NCI-H1694 (cell line): Measurements from ENCODE around the gene JAG1.

ENCODE experiments used
- DNase-seq: peaks from one replicate; lab custom pipeline; 2025; lab: John Stamatoyannopoulos, UW

JAG1 gene

GRCh38 chr20:10652660-10653261 lies 21.0 kb downstream of the JAG1 start:
- DNase-seq = no peak

- DNase-seq = no peak
These were observed 21.6 kb downstream of the JAG1 start for GRCh38 chr20:10652185-10652584.

GRCh38 chr20:10651227-10651990 lies 22.4 kb downstream of the JAG1 start:
- no peak for DNase-seq

DNA sequence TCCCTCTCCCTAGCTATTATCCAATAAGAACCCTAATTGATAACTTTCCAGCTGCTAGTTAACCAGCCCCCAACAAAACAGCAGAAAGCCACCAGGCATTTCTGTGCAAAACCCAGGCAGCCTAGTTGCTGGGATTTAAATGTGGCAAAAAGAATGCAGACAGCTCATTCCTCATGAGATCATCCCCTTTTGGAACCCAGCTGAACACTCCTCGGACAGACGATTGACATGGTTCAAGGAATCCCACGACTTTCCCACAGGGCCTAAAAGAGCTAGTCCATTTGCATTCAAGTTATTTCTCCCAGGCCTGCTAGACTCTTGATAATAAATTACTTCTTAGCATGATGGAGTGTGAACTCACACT lies 24.0 kb downstream of the JAG1 start:
- DNase-seq = no peak

DNA sequence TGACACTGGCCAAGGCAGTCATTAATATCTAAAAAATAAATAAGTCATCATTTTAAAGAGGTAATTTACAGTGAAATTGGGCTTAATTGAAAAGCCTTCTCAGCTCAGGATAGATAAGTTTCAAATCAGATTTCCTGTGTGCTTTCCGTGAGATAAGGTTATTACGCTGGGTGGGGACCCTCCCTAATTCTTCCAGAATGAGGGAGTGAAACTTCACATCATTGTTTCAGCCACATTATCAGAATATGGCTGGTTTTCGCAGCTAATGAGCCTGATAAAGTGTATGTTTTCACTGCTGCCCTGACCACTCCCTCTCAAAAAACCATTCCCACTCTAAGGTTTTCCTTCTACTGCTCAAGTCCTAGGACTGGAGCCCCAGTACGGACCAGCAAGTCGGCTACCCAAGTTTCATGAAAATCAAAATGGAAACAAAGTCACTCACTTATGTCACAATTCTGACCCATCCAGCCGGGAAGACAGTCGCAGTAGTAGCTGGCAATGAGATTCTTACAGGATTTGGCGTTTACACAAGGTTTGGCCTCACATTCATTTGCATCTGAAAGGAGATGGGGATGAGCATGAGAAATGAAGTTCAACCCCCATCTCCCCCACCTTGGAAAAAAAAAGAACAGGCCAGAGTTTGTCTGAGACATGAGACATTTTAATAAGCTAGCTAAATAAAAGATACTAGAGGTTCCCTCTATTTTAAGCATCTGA lies 24.6 kb downstream of the JAG1 start:
- no peak for DNase-seq

DNA sequence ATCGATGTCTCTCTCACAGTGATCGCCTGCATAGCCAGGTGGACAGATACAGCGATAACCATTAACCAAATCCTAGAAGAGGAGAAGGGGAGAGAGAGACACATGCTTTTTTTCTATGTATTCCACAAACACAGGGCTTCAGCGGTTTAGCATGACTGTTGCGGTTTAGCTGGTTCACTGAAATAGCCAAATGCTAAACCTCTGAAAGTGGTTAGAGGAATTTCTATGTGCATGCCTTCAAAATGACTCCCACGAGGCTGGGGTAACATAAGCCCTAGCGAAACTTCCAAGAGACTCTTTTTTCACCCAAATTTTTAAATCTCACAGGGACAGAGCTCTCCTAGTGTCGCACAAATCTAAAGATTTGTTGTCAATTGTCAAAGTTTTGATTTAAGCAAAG lies 25.1 kb downstream of the JAG1 start:
- no peak for DNase-seq

GRCh38 chr20:10647909-10648308 lies 25.9 kb downstream of the JAG1 start:
- no peak for DNase-seq

DNA sequence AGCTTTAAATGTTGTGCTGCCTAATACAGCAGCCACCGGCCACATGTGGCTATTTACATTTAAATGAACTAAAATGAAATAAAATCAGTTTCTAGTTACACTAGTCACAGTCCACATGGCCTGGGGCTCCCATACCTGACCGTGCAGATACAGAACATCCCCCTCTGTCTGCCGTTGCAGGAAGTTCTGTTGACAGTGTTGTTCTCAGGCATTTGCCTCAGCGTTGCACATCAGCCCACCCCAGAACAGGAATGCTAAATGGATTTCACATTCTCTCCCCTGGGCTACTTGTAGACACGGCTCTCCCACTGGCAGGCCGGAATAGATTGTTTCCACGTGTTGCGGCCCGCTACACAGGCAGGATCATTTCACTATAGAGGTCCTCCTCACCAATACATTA lies 26.3 kb downstream of the JAG1 start:
- no peak for DNase-seq

DNA sequence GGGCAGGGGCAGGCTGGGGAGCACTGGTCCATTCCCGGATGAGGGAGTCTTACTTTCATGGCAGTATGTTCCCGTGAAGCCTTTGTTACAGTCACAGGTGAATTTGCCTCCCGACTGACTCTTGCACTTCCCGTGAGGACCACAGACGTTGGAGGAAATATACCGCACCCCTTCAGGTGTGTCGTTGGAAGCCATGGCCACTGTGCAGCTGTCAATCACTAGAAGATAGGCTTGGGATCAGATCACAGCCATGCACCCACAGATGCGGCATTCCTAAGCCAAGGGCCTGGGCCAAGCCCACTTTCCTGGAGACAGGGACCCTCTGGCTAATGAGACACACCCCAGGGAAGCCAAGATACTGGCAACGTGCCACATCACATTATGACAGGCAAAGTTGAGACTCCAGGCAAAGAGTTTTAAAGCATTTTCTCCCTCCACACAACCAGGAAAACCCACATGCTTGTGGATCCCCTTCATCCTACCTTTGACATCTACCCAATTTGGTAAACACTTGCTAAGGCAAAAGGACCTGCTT lies 26.8 kb downstream of the JAG1 start:
- no peak for DNase-seq

DNA sequence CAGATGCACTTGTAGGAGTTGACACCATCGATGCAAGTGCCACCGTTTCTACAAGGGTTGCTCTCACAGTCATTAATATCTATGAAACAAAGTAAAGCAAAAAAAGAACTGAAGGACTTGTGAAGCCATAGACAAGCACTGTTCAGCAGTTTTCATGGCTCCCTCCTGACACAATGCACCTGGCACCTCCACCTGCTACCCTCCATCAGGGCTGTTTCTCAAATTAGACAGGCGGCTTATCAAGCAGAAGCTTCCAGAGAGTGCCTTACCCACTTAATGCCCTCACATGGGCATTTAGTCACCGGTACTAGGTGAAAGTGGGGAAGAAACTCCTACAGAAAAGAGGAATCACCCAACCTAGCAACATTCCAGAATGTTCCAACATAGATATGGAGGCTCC lies 27.8 kb downstream of the JAG1 start:
- DNase-seq = no peak

GRCh38 chr20:10645205-10645570 lies 28.6 kb downstream of the JAG1 start:
- no peak for DNase-seq

DNA sequence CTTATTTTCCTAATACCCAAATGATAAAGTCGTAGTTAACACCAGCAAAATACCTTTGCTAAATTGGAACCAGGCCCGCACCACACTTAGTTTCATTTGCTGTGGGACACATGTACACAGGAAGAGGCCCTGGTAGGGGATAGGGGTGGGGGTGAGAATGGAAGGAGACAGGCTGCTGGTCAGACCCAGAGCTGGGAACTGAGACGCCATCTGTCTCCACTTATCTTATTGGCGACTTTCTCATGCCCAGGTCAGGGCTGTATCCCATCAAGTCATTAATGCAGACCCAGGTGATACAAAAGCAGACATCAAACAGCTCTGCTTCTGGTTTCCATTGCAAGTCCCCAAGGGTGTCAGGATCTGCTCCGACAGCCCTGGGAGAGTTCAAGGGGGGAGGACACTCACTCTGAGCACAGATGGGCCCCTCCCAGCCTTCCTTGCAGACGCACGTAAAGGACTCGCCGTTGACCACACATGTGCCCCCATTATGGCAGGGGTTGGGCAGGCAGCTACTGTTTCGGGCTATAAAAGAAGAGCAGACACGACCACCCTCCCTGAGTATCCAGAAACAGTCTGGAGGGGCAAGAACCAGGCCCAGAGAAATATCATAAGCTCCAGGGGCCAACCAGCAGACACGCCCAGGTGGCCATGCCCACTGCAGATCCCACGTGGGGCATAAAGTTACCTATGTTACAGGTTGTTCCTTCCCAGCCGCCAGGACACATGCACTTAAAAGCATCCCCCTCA lies 29.2 kb downstream of the JAG1 start:
- no peak for DNase-seq

GRCh38 chr20:10643560-10643873 lies 30.3 kb downstream of the JAG1 start:
- DNase-seq = no peak

DNA sequence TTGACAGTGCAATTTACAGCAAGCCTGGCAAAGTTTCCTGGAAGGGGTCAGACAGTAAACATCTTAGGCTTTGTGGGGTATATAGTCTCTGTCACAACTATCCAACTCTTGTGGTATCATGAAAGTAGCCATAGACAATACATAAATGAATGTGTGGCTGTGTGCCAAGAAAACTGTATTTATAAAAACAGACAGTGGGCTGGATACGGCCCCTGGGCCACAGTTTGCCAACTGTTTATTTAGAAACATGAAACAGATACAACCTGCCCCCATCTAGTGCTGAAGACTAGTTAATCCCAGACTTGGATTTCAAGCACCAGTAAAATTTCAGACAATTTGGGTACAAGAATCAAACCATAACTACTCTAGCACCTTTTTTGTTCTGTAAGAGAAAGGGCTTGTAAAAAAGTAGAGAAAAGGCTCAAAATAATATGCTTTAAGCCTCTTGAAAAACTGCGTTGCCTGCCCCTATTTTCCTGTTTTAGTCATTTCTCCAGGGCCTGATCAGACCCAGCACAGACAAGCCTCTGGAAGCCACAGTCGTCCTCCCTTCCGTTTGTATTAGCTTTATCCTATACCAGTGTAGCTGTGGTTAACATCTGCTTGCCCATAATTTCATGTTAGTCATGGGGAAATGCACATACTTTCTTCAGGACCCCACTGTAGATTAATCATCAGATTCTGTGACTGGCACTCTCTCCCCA lies 30.8 kb downstream of the JAG1 start:
- no peak for DNase-seq

- no peak for DNase-seq
These were observed 31.9 kb downstream of the JAG1 start for GRCh38 chr20:10641893-10642292.

- no peak for DNase-seq
These were observed 32.3 kb downstream of the JAG1 start for GRCh38 chr20:10641467-10641866.

GRCh38 chr20:10640897-10641296 lies 32.9 kb downstream of the JAG1 start:
- DNase-seq = no peak

GRCh38 chr20:10639737-10640556 lies 33.9 kb downstream of the JAG1 start:
- DNase-seq = no peak

GRCh38 chr20:10639077-10639736 lies 34.6 kb downstream of the JAG1 start:
- no peak for DNase-seq

- DNase-seq = no peak
These were observed 36.2 kb downstream of the JAG1 start for GRCh38 chr20:10637563-10637962.
